GM20000 (cell line): Measurements from ENCODE around the gene KLK5.
"Not testable (repeated sequence)": the region's sequence is repeated elsewhere in the genome, so short reads cannot be mapped to it uniquely, and the experiment has no call there.

ENCODE experiments used
- DNase-seq: peaks from one replicate; pipeline ENCODE4 v3.0.0; 2012; ENCODE audit warnings: low spot score
- TF ChIP-seq, protein P1 (sequence below): IDR thresholded peaks from 2 replicates; pipeline ENCODE4 v1.5.1; 2012; ENCODE audit warnings: mild to moderate bottlenecking, control low read depth; ENCODE audit errors: extremely low read depth, missing control alignments

Gene KLK5

DNA sequence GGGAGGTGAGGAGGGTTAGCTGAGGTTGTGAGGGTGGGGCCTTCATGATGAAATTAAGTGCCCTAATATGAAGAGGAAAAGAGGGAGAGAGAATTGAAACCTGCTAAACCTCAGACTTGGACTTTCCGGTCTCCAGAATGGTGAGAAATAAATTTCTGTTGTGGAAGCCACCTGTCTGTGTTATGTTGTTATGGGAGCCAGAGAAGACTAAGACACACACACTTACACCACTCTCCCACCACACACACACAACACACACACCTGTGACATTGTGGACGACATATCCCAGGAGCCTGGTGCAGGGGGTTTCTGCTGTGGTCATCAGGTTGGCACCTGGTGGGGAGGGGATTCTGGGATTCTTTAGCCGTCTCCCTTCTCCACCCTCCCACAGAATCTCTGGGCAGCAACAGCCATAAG is 55.6 kb downstream of the KLK5 start:
- DNase-seq, result no peak
- TF ChIP-seq, protein P1, sequence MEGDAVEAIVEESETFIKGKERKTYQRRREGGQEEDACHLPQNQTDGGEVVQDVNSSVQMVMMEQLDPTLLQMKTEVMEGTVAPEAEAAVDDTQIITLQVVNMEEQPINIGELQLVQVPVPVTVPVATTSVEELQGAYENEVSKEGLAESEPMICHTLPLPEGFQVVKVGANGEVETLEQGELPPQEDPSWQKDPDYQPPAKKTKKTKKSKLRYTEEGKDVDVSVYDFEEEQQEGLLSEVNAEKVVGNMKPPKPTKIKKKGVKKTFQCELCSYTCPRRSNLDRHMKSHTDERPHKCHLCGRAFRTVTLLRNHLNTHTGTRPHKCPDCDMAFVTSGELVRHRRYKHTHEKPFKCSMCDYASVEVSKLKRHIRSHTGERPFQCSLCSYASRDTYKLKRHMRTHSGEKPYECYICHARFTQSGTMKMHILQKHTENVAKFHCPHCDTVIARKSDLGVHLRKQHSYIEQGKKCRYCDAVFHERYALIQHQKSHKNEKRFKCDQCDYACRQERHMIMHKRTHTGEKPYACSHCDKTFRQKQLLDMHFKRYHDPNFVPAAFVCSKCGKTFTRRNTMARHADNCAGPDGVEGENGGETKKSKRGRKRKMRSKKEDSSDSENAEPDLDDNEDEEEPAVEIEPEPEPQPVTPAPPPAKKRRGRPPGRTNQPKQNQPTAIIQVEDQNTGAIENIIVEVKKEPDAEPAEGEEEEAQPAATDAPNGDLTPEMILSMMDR, result no peak

DNA sequence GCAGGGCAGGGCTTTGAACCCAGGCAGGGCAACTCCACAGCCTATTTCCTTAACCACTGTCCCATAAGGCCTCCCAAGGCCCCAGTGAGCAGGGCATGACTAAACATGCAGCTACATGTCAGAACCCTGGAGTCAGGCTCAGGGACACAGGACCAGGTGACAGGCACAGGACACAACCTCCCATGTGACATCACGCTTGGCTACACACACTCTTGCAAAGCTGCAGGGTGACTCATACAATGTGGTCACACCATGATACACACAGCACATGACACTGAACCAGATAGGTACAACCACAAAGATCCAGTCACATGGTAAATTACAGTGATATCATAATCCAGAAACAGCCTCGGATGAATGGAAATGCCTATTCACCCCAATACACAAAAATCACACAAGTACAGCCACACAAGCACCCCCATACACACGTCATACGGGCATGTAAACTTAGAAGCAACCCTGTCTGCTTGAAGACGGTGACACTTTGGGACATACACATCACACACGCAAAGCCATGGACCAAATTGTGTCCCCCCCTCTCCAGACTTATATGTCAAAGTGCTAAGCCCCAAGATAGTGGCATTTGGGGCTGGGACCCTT is 56.1 kb downstream of the KLK5 start:
- DNase-seq, result peak; percentile 84
- TF ChIP-seq, protein P1, result no peak

DNA sequence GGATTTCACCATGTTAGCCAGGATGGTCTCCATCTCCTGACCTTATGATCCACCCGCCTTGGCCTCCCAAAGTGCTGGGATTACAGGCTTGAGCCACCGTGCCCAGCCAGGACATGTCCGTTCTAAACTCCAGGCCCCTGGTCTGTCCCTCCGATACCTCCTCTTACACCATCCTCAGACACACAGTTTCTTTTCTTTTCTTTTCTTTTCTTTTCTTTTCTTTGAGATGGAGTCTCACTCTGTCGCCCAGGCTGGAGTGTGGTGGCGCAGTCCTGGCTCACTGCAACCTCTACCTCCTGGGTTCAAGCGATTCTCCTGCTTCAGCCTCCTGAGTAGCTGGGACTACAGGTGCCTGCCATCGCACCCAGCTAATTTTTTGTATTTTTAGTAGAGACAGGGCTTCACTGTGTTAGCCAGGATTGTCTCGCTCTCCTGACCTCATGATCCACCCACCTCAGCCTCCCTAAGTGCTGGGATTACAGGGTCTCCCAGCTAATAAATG is 56.7 kb downstream of the KLK5 start:
- DNase-seq, result not testable (repeated sequence)

DNA sequence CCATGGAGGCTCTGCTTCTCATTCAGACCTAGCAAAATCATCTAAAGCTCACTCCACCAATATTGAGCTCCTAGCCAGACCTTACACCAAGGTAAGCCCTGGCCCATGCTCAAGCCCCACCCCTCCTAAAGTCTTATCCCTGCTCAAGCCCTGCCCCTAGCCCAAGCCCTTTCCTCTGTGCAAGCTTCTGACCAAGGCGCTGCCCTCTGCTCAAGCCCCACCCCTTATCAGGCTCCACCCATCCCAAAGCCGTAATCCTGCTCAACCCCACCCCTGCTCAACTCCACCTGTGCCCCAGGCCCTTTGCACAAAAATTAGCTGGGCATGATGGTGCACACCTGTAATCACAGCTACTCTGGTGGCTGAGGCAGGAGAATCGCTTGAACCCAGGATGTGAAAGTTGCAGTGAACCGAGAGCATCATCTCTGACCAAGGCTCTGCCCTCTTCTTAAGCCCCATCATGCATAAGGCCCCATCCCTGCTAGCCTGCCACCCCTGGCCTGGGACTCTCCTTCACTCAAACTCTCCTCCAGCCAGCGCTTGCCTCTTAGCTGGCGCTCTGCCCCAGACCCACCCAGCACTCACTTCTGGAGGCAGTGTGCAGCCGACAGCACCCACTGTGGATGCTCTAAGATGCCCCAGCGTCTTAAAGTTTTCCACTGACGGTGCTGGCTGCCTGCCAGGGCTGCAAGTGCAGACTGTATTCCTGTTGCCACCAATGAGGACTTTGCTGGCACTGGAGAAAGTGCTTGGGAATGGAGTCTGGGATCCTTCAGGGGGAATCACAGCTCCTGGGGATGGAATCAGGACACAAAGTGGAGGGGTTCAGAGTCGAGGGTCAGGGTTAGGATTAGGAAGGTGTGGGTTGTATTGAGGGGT is 58.1 kb downstream of the KLK5 start:
- TF ChIP-seq, protein P1, result no peak
- no peak for DNase-seq
